Type B pancreatic cell (in vitro differentiated cells): ENCODE data around the gene ZNF609. TPM values are rescaled to one million over a fixed set of nuclear protein-coding genes. Genes with fewer than 3 reads are reported as not detected.
A peak's percentile ranks its signal among the peaks of the same experiment; 100 is the strongest.

Source experiments
- DNase-seq: peaks from one replicate; pipeline ENCODE4 v3.0.0; 2021; ENCODE audit warnings: mixed read lengths; ENCODE audit not compliant: unreplicated experiment; ENCODE audit errors: extremely low spot score
- H3K27ac Mint-ChIP-seq: 2 replicates; pipeline ENCODE4 v1.8.0; 2021; ENCODE audit warnings: mild to moderate bottlenecking, mixed read lengths
- H3K27me3 Mint-ChIP-seq: 2 replicates; pipeline ENCODE4 v1.8.0; 2021; ENCODE audit warnings: mixed read lengths
- H3K36me3 Mint-ChIP-seq: 2 replicates; pipeline ENCODE4 v1.8.0; 2021; ENCODE audit warnings: mixed read lengths
- H3K4me1 Mint-ChIP-seq: one replicate; pipeline ENCODE4 v1.8.0; 2021; ENCODE audit warnings: mixed read lengths; ENCODE audit not compliant: unreplicated experiment
- H3K4me3 Mint-ChIP-seq: 2 replicates; pipeline ENCODE4 v1.8.0; 2021; ENCODE audit warnings: mild to moderate bottlenecking, mixed read lengths
- H3K9me3 Mint-ChIP-seq: 2 replicates; pipeline ENCODE4 v1.8.0; 2021; ENCODE audit warnings: mixed read lengths
- CTCF ChIP-seq: fragments of 200-600 bp; sonication (generic); conservative IDR thresholded peaks from 2 replicates; pipeline ENCODE4 v1.5.0; 2021; ENCODE audit warnings: antibody characterized with exemption, mild to moderate bottlenecking
- total RNA-seq: library from RNA; stranded (reverse); gene quantifications from 2 replicates; pipeline ENCODE4 v1.2.1, GENCODE V29; 2021; ENCODE audit warnings: low replicate concordance

ZNF609 gene
- total RNA-seq, 1 donor from 2014 or later = 53.1 TPM

DNA sequence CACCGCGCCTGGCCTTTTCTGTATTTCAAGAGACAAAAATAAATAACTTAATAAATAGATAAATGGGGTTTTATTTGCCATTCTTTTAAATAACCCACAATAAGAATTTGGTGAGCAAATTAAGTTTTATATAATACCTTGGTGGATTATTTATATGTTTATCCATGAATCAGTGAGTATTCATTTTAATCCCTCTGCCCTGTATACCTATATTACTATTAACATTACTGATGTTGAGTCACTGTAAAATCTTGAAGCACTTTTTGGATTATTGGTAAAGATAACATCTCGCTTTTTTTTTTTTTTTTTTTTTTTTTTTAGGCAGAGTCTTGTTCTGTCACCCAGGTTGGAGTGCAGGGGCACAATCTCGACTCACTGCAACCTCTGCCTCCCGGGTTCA lies 154.1 kb downstream of the ZNF609 start:
- no peaks in the 10 kb centered on the region for H3K36me3 Mint-ChIP-seq
- H3K27ac Mint-ChIP-seq = no peak overlapping the region

DNA sequence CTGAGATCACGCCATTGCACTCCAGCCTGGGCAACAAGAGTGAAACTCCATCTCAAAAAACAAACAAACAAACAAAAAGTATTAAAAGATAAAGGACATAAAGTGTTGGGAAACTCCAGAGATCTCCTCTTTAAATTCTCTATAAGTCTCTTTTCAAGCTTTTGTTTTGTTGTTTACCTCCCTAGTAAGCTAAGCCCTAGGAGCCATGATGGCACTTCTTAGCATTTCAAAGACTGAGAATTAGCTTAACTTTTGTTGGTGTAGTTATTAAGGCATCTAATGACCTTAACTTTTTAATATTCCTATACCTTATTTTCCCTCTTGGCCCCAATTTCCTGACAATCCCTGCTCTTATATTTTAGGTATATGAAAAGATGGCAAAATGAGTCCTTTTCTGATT lies 157.3 kb downstream of the ZNF609 start:
- H3K4me1 Mint-ChIP-seq = peaks cover 31% of the 10 kb centered on the region
- H3K9me3 Mint-ChIP-seq = no peaks in the 10 kb centered on the region
- DNase-seq = no peak
- H3K27me3 Mint-ChIP-seq = no peaks in the 10 kb centered on the region
- no peak for TF ChIP-seq CTCF
- no peak overlapping the region for H3K4me3 Mint-ChIP-seq
- no peaks in the 10 kb centered on the region for H3K36me3 Mint-ChIP-seq
- no peak overlapping the region for H3K27ac Mint-ChIP-seq

More for the DNA sequence above, 154.1 kb downstream of the ZNF609 start:
- Mint-ChIP-seq H3K27me3 (no peaks in the 10 kb centered on the region), H3K4me1 (peaks cover 20% of the 10 kb centered on the region), H3K4me3 (no peak overlapping the region), H3K9me3 (no peaks in the 10 kb centered on the region)
- DNase-seq = no peak
- TF ChIP-seq CTCF = no peak

GRCh38 chr15:64618138-64618537 lies 157.8 kb downstream of the ZNF609 start:
- no peaks in the 10 kb centered on the region for H3K27me3 Mint-ChIP-seq
- H3K36me3 Mint-ChIP-seq = no peaks in the 10 kb centered on the region
- no peak overlapping the region for H3K4me3 Mint-ChIP-seq
- DNase-seq = no peak
- no peaks in the 10 kb centered on the region for H3K9me3 Mint-ChIP-seq
- TF ChIP-seq CTCF = no peak
- H3K4me1 Mint-ChIP-seq = peaks cover 31% of the 10 kb centered on the region
- H3K27ac Mint-ChIP-seq = no peak overlapping the region

GRCh38 chr15:64618540-64618939 lies 158.2 kb downstream of the ZNF609 start:
- Mint-ChIP-seq H3K27me3 (no peaks in the 10 kb centered on the region), H3K4me3 (no peak overlapping the region), H3K27ac (no peak overlapping the region), H3K36me3 (peaks cover 3% of the 10 kb centered on the region), H3K9me3 (no peaks in the 10 kb centered on the region), H3K4me1 (peaks cover 34% of the 10 kb centered on the region)
- no peak for TF ChIP-seq CTCF
- no peak for DNase-seq

DNA sequence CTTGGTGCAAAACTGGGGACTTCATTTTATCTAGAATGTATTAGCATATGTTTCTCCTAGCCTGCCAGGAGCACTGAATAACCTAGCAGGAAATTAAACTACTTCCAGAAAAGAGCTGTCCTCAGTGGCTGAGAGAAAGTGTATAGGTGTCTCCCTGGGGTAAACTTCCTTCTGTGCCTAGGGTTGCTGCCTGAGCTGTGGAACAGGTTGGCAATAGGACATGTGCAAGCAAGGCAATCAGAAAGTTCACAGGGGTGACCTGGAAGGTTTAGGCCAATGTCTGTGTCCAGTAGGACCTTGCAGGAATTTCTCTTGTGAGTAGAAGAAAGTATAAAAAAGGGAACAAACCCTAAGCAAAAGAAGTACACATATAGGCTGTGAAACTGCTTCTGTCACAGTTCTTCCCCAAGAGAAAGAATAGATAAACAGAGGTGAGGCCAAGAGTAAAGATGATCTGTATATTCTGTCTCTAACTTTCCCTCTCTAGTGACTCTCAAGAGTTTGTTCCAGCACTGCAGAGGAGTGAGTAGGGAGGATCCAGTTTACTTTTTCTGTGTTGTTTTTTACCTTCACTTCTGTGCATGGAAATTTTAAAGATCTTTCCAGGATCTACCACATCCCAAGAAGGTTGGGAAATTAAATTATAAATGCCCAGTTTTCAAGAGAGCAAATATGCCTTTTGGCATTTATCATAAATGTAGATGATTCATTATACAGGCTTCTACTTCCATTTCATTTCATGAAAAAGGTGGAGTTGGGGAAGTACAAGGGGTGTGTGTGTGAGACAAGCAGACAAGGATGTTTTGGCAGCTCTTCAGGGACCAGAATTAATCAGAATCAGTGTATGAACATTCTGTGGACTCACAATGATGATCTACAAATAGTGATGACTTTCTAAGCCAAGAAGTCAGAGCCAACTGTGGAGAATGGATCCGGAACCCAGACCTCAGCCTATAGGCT lies 159.8 kb downstream of the ZNF609 start:
- no peak for DNase-seq
- no peaks in the 10 kb centered on the region for H3K27me3 Mint-ChIP-seq
- H3K4me3 Mint-ChIP-seq = no peak overlapping the region
- peaks cover 43% of the 10 kb centered on the region for H3K4me1 Mint-ChIP-seq
- peaks cover 4% of the 10 kb centered on the region for H3K36me3 Mint-ChIP-seq
- no peak for TF ChIP-seq CTCF
- no peaks in the 10 kb centered on the region for H3K9me3 Mint-ChIP-seq
- peak overlapping the region; percentile 64 for H3K27ac Mint-ChIP-seq
